ENCODE data around the gene SLC46A3.

SLC46A3 gene

DNA sequence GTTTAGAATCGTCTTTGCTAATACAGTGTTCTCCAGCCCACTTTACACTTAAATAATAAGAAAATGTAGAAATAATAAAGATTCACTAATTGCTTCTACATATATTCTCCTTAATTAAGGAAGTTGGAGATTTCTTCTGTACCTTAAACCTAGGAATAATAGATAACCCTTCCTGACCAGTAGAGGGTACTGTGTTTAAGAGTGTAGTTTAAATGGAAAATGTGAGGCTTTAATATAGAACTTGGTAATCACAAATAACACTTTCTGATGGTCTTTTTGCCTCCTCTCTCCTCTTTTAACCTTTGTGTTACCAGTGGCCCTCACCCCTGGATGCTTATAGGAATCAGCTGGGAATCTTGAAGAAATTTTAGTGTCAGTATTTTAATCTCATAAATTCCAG lies 39.1 kb downstream of the SLC46A3 start:
- no peak for DNase-seq

DNA sequence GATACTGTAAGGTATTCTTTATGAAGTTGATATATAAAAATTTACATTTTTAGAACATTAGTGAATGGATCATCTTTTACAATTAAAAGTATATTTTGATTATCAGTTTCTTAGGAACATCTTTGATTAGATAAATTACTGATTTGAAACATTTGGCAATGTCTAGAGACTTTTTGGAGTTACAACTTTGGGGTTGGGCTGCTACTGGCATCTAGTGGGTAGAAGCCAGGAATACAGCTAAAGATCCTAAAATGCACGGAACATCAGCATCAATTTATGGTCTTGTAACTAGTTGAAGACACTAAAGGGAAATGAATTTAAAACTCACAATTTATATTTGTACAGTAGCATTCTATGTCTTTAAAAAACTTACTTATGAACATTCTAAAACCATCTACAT lies 40.0 kb downstream of the SLC46A3 start:
- DNase-seq: no peak

DNA sequence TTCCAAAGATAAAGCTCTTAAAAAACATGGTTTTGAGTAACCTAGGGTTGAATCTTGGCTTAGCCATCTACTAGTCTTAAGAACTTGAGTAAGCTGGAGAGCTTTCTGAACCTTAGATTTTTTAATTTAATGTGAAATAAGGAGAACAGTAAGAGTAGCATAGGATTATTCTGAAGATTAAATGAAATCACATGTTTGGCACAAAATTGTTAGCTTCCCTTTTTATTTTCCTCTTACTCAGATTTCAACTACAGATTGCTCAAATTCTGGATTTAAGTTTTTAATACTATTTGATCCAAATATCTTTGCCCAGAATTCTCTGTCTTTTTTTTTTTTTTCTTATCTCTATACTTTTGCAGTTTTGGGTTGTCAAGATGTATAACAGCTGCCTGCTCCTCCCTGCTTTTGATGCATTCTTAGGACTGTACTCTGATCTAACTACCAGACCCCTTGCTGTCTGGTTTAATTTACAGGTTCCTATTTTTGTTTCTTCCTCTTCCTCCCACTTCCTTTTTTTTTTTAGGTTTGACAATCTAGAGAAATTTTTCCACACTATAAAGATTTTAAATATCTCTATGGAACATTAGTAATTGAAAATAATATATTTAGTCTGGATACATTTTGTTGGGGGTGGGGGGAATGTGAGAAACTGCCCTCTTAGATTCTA lies 47.5 kb downstream of the SLC46A3 start:
- DNase-seq: no peak

DNA sequence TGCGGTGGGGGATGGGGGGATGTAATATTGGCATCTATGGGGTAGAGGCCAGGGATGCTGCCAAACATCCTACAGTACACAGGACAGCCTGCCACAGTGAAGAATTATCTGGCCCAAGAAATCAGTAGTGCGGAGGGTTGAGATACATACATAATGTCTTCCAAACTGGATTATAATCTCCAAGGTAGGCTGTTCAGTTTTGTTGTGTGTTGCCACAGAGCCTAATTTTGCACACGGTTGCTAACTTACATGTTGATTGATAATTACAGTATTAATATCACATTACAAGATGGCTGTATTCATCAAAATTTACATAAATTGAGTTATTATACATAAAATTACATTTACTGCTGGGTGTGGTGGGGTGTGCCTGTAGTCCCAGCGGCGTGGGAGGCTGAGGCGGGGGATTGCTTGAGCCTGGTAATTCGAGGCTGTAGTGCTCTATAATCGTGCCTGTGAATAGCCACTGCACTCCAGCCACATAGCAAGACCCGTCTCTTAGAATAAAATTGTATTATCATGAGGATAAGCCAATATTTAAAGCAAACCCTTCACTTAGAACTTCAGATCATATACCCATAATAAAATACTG lies 51.8 kb downstream of the SLC46A3 start:
- DNase-seq: no peak

DNA sequence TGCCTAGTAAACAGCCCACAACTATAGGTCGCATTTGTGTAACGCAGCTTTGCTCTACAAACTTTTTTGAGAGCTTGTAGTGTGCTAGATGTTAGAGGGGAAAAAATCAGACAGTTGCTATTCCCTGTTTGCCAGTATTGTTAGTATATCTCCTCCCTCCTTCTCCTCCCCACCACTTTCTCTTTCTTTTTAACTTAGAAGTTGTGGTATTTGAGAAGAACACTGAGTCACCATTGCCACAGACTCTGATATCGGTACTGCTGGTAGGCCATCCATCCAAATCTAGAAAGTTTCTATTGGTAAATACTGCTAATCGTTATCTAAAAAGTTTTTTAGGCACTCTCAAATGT lies 59.2 kb downstream of the SLC46A3 start:
- no peak for DNase-seq

DNA sequence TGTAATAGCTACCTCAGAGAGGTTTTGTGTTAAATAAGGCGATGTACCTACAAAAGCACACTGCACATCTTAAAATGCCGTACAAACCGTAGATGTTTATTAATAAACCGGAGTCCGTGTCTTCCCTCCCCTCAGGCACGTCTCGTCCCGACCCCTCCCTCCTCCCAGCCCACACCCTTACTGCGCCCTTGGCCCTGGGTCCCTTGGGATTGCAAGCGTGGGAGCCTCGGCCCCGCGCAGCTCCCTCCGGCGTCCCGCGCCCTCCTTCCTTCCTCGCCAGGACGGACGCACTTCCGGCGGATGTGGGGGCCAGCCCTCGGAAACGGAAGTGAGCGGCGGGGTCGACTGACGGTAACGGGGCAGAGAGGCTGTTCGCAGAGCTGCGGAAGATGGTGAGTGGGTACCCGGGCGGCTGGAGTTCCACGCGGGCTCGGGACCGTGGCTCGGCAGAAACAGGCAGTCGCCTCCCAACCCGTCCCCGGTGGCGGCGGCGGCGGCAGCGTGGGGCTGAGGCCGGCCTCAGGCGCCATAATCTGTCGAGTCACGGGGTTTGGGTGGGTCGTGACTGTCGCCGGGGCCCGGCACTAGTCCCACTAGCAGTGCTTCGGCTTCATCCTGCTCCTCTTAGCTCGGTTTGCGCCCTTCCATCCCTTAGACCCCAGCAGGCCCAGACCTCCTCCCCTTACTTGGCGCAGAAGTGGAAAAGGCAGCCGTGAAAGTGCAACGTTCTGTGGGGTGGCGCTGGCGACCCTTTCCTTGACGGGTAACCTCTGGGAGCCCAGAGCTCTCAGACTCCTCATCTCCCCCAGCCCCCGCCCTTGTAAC lies 59.8 kb downstream of the SLC46A3 start, which contains the start of gene POMP:
TSS of gene POMP (plus strand) at position 335 of the 825 bp plus-strand sequence. CDS start at position 390, 55 bp downstream.
- peak; percentile 91 for DNase-seq

DNA sequence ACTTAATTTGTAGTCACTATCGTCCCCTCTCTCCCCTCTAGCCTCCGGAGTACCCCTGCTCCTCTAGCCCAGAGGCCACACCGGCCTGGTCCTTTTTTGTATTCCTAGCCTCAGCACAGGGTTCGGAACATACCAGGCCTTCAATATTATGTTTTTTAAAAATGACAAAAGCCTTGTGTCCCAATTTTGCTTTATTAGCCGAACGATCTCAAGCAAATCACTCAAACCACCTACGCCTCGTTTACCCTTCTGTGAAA lies 60.3 kb downstream of the SLC46A3 start:
- no peak for DNase-seq

DNA sequence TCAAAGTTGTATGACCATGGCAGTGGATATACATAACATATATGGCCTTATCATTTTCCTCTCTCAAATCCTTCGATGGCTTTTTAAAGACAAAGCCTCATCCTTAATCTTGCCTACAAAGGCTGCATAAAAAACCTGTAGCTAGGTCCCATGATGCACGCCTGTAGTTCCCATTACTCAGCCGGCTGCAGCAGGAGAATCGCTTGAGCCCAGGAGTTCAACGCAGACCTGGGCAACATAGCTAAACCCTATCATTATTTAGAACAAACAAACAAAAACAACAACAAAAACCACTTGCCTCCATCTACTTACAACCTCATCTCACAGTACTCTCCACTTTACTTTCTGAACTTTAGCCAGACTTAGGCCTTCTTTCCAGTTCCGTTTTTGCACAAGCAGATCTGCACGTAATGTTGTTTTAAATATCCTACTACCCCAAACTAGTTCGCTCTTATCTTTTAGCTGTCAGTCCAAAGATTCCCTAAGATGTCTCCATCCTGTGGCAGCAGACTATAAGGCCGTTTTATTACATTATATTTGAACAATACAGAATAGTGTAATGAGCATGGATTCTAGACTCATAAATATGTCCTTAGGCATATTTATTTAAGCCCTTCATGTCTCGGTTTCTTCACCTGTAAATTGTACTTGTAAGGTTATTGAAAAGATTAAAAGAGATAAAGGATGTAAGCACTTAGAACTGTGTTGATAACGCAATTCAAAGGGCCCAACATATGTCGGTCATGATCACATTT lies 60.8 kb downstream of the SLC46A3 start:
- no peak for DNase-seq

DNA sequence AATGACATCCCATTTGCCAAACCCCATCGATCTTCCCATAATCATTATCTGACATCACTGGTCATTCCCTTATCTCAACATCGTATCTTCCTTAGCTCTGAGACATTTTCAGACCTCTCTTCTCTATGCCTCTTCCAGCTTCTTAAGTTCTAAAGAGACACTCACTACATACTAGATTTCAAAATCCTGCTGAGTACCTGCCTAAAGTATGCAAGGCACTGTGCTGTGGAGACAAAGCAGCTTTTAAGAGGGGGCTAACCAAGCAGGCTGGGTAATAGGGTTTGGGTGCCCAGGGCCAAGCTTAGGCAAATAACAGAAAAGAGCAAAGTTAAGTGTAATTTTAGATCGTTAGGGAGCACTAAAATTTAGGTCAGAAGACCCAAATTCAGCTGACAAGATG lies 63.2 kb downstream of the SLC46A3 start:
- no peak for DNase-seq

DNA sequence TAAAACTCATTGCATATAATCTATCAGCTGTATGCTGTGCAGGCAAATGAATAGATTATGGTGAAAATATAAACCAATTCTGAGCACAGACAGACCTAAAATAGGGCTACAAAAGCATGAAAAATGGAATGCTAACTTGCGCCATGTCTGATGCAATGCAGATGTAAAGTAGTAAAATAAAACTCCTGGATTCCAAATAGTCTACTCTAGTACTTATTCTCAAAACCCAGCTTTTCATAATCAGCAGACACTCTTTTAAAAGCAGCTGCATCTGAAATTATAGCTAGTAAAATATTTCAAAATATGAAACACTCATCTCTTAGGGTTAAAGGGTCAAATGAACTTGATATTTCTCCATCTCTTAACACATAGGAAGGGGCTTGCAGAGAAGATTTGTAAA lies 64.5 kb downstream of the SLC46A3 start:
- DNase-seq: no peak

DNA sequence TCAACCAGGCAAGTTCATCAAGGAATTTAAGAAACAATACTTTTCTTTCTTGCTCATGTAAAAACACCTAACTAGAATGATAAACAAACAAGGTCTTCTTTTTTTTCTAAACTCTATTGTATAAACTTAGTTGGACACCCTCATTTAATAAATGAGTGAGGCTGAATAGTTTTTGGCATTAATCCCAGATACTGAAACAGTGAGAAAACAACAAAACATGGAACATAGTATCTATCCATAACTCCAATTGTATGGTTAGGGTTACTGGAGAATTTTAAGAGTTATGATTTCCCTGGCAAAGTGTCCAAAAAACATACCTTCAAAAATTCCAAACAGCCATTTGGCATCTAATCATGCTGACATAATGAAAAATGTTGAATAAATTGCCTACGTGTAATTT lies 65.7 kb downstream of the SLC46A3 start:
- DNase-seq: no peak

DNA sequence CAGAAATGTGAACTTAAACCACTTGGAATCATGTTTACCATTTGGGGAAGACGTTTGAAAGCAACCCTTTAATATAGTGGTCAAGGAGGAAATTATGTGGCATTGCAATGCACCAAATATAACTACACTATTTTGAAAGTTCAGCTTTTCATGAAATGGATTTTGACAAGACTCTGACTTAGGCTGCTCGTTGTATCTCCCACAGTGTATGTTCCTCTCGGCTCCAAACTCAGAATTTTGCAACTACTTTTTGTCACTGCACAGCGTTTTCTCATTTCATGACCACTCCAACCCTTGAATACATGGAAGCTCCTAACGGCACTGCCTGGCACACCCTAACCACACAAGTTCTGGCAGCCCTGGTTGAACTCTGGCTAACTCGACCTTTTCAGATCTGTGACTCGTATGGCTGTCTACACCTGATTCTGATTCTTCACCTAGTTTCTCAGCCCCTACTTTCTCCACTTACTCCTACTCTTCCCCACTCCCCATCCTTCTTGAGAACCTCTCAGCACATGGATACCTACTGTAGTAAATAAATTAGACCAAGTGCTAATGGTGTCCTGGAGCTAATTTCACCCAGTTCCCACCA lies 66.9 kb downstream of the SLC46A3 start:
- DNase-seq: no peak

DNA sequence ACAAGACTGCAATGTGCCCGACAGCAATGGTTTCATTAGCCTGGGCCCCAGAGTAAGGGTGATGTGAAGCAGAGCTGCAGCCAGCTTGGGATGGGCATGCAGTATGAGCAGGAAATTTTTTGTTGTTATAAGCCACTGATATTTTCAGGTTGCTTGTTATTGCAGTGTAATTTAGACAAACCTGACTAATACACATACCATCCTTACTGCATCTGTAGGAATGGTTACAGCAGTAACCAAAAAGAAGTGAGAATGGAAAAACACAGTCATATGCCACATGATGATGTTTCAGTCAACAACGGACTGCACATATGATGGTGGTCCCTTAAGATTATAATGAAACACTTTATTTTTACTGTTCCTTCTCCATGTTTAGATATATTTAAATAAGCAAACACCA lies 68.5 kb downstream of the SLC46A3 start:
- no peak for DNase-seq

All from amniotic stem cell (primary cell).